CD8-positive, alpha-beta memory T cell (primary cell): ENCODE measurements around the gene CUL3. TPM values are rescaled to one million over a fixed set of nuclear protein-coding genes. Genes with fewer than 3 reads are reported as not detected.

ENCODE experiments used
- CTCF ChIA-PET: fragments of 350-600 bp; sonication (Branson Sonifier 250); formaldehyde crosslinking; loops from one replicate; lab custom pipeline; 2021; ENCODE audit warnings: antibody characterized with exemption; lab: Charles Lee
- POLR2A ChIA-PET: fragments of 350-600 bp; sonication (Branson Sonifier 250); formaldehyde crosslinking; loops from one replicate; lab custom pipeline; 2021; ENCODE audit warnings: antibody characterized with exemption; lab: Charles Lee
- DNase-seq, 5 donors: peaks; one replicate each; pipeline versions ENCODE4 v3.0.0 to v3.0.0-alpha.2; 2020 to 2022; ENCODE audit warnings: mixed read lengths in 1 of 5
- H3K27ac ChIP-seq: one replicate; pipeline ENCODE4 v1.7.0; 2013; ENCODE audit warnings: low read depth, mild to moderate bottlenecking, low read length, moderate library complexity
- H3K27me3 ChIP-seq: 2 replicates; pipeline ENCODE4 v1.7.0; 2013; ENCODE audit warnings: low read length, mild to moderate bottlenecking; ENCODE audit not compliant: insufficient read depth, poor library complexity, severe bottlenecking
- H3K36me3 ChIP-seq: 2 replicates; pipeline ENCODE4 v1.7.0; 2013; ENCODE audit warnings: mild to moderate bottlenecking, low read length, moderate library complexity; ENCODE audit not compliant: insufficient read depth
- H3K4me1 ChIP-seq: 2 replicates; pipeline ENCODE4 v1.7.0; 2013; ENCODE audit warnings: mild to moderate bottlenecking, low read length, moderate library complexity; ENCODE audit not compliant: insufficient read depth
- H3K4me3 ChIP-seq: 2 replicates; pipeline ENCODE4 v1.7.0; 2013; ENCODE audit warnings: mild to moderate bottlenecking, low read length
- H3K9me3 ChIP-seq: 2 replicates; pipeline ENCODE4 v1.7.0; 2013; ENCODE audit warnings: mild to moderate bottlenecking, low read length
- H3K27ac Mint-ChIP-seq, 8 donors: one replicate each; pipeline ENCODE4 v1.8.0; 2020 to 2021; ENCODE audit warnings: mixed read lengths in 8 of 8, mild to moderate bottlenecking in 6 of 8, inconsistent platforms in 3 of 8, moderate library complexity in 3 of 8
- H3K27me3 Mint-ChIP-seq, 2 donors: one replicate each; pipeline ENCODE4 v1.8.0; 2020 to 2021; ENCODE audit warnings: mixed read lengths in 2 of 2, mild to moderate bottlenecking in 1 of 2, moderate library complexity in 1 of 2
- H3K36me3 Mint-ChIP-seq, 3 donors: one replicate each; pipeline ENCODE4 v1.8.0; 2020 to 2021; ENCODE audit warnings: mixed read lengths in 3 of 3, inconsistent platforms in 1 of 3, mild to moderate bottlenecking in 1 of 3
- H3K4me1 Mint-ChIP-seq, 3 donors: one replicate each; pipeline ENCODE4 v1.8.0; 2020 to 2021; ENCODE audit warnings: mixed read lengths in 3 of 3, inconsistent platforms in 1 of 3, mild to moderate bottlenecking in 1 of 3
- H3K4me3 Mint-ChIP-seq, 7 donors: one replicate each; pipeline ENCODE4 v1.8.0; 2020 to 2021; ENCODE audit warnings: mixed read lengths in 7 of 7, mild to moderate bottlenecking in 6 of 7, moderate library complexity in 4 of 7, inconsistent platforms in 2 of 7
- H3K9me3 Mint-ChIP-seq, 5 donors: one replicate each; pipeline ENCODE4 v1.8.0; 2020 to 2022; ENCODE audit warnings: mixed read lengths in 5 of 5, mild to moderate bottlenecking in 3 of 5, moderate library complexity in 2 of 5, inconsistent platforms in 1 of 5
- polyA plus RNA-seq: library from polyadenylated mRNA; unstranded; fragments of 300-500 nt; fragmentation: Illumina TruSeq; gene quantifications from one replicate; pipeline ENCODE4 v1.2.3, GENCODE V29; 2021
- total RNA-seq, 2 experiments: library from RNA; stranded (reverse); gene quantifications; one replicate each; pipeline ENCODE4 v1.2.3, GENCODE V29; 2021

CUL3 gene
- total and polyA plus RNA-seq, 3 experiments from 2014 or later = 58.1 to 104 (median 100) TPM

DNA sequence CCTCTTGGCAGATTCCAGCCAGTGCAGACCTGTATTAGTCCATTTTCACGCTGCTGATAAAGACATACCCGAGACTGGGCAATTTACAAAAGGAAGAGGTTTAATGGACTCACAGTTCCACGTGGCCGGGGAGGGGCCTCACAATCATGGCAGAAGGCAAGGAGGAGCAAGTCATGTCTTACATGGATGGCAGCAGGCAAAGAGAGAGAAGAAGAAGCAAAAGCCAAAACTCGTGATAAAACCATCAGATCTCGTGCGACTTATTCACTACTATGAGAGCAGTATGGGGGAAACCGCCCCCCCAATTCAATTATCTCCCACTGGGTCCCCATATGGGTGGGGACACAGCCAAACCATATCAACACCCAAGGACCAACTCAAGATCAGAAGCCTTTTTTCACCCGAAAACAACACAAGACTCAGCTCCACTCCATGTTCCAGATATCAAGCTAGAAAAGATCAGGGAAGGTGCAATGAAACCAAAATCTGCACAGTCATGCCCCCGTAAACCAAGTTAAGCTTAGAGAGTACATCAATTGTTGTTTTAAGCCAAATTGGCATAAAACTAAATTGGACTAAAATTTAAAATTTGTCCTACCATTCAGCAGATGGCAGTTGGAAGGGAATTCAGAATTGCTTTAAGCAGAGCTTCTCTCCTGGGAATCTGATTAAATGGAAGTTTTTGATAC, 127.6 kb downstream of the CUL3 start:
- Histone ChIP-seq H3K9me3 (no peaks in the 10 kb centered on the region), H3K4me1 (no peaks in the 10 kb centered on the region), H3K27ac (no peak overlapping the region), H3K4me3 (no peak overlapping the region), H3K36me3 (no peaks in the 10 kb centered on the region), H3K27me3 (no peaks in the 10 kb centered on the region)
- no peak for DNase-seq
- Mint-ChIP-seq H3K4me3 (no peak overlapping the region), H3K36me3 (peaks cover 0 to 27% (median 5%) of the 10 kb centered on the region in 3 donors), H3K4me1 (no peaks in the 10 kb centered on the region), H3K27ac (no peak overlapping the region), H3K27me3 (peaks cover 16 to 66% of the 10 kb centered on the region in 2 donors), H3K9me3 (peaks cover 2 to 11% (median 6%) of the 10 kb centered on the region in 5 donors)
- ChIA-PET POLR2A (no interaction called here), CTCF (interaction anchor here (1.3 kb wide), 1 partner anchor 17 kb away, joined by 3 read pairs; no protein-coding TSS in a partner anchor)

- DNase-seq = no peak
- Mint-ChIP-seq H3K27me3 (peaks cover 23 to 52% of the 10 kb centered on the region in 2 donors), H3K36me3 (peaks cover 0 to 21% (median 5%) of the 10 kb centered on the region in 3 donors), H3K4me3 (no peak overlapping the region), H3K9me3 (peaks cover 0 to 7% (median 2%) of the 10 kb centered on the region in 5 donors), H3K4me1 (no peaks in the 10 kb centered on the region), H3K27ac (no peak overlapping the region)
- ChIA-PET CTCF (no interaction called here), POLR2A (interaction anchor here (0.7 kb wide), 1 partner anchor 11 kb away, joined by 9 read pairs; no protein-coding TSS in a partner anchor)
- Histone ChIP-seq H3K4me1 (no peaks in the 10 kb centered on the region), H3K36me3 (no peaks in the 10 kb centered on the region), H3K27ac (no peak overlapping the region), H3K27me3 (no peaks in the 10 kb centered on the region), H3K4me3 (no peak overlapping the region), H3K9me3 (no peaks in the 10 kb centered on the region)
Measured at GRCh38 chr2:224453892-224454291, 131.3 kb downstream of the CUL3 start.

DNA sequence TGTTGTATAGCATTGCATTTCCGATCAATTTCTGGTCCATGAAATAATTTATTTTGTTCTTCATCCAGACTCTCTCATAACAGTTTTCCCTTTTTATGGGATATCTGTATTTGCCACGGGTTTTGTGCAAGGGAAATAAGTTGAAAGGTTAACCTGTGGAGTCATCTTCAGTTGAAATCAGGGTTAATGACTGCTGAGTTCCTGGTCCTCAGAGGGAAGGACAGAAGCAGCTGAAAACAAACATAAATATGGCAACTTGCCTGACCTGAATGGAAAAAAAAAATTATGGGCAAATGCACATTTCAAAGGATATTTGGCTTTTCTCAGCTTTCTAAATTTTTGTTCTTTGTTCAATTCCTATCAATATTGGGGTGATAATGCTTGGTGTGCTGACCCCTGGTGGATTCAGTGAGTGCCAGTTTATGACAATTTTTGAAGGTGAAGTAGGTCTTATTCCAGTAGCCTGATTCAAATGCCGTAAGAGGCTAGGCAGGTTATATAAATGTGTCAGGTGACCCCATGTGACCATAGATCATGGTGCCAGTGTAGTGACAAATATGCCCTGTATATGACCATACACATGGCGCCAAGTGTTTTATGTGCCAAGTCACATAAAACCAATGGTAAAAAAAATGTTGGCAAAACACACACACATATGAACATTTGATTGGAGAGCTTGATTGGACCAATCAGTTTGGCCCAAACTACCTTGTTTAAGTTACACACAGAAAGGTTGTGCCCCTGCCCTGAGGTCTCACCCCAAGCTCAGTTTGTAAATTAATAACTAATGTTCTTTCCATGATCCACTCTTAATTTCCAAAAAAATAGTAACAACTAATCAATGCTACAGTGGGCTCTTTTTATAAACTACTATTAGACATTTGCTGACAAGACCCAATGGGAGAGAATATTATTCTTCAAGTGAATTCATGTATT, 135.7 kb downstream of the CUL3 start:
- H3K27ac ChIP-seq = no peak overlapping the region
- H3K4me3 ChIP-seq = no peak overlapping the region
- POLR2A ChIA-PET = no interaction called here
- DNase-seq = no peak
- Mint-ChIP-seq H3K27me3 (peaks cover 12 to 28% of the 10 kb centered on the region in 2 donors), H3K27ac (no peak overlapping the region), H3K9me3 (no peaks in the 10 kb centered on the region), H3K4me3 (no peak overlapping the region), H3K4me1 (no peaks in the 10 kb centered on the region), H3K36me3 (no peaks in the 10 kb centered on the region)
- no peaks in the 10 kb centered on the region for H3K36me3 ChIP-seq
- no peaks in the 10 kb centered on the region for H3K4me1 ChIP-seq
- H3K9me3 ChIP-seq = no peaks in the 10 kb centered on the region
- CTCF ChIA-PET = interaction anchor here (0.9 kb wide), 2 partner anchors 14 to 136 kb away, joined by 3 read pairs; partner anchors contain the start of gene CUL3
- no peaks in the 10 kb centered on the region for H3K27me3 ChIP-seq

GRCh38 chr2:224448236-224448635, 136.9 kb downstream of the CUL3 start:
- Histone ChIP-seq H3K27me3 (no peaks in the 10 kb centered on the region), H3K36me3 (no peaks in the 10 kb centered on the region), H3K4me1 (no peaks in the 10 kb centered on the region), H3K4me3 (no peak overlapping the region), H3K9me3 (no peaks in the 10 kb centered on the region), H3K27ac (no peak overlapping the region)
- no peaks in the 10 kb centered on the region for H3K9me3 Mint-ChIP-seq
- peaks cover 24 to 33% of the 10 kb centered on the region in 2 donors for H3K27me3 Mint-ChIP-seq
- POLR2A ChIA-PET = interaction anchor here (0.6 kb wide), 1 partner anchor 506 kb away, joined by 4 read pairs; no protein-coding TSS in a partner anchor
- no peaks in the 10 kb centered on the region for H3K36me3 Mint-ChIP-seq
- DNase-seq = no peak
- peaks cover 0 to 7% (median 1%) of the 10 kb centered on the region in 3 donors for H3K4me1 Mint-ChIP-seq
- no peak overlapping the region for H3K27ac Mint-ChIP-seq
- H3K4me3 Mint-ChIP-seq = no peak overlapping the region
- CTCF ChIA-PET = interaction anchor here (0.8 kb wide), 1 partner anchor 1473 kb away, joined by 3 read pairs; no protein-coding TSS in a partner anchor

GRCh38 chr2:224444783-224445182, 140.4 kb downstream of the CUL3 start:
- Mint-ChIP-seq H3K27me3 (peaks cover 31 to 51% of the 10 kb centered on the region in 2 donors), H3K4me1 (peaks cover 9 to 22% (median 15%) of the 10 kb centered on the region in 3 donors), H3K27ac (no peak overlapping the region), H3K36me3 (no peaks in the 10 kb centered on the region), H3K9me3 (no peaks in the 10 kb centered on the region), H3K4me3 (no peak overlapping the region)
- no peak for DNase-seq
- CTCF ChIA-PET = no interaction called here
- Histone ChIP-seq H3K9me3 (no peaks in the 10 kb centered on the region), H3K36me3 (no peaks in the 10 kb centered on the region), H3K4me1 (no peaks in the 10 kb centered on the region), H3K27ac (no peak overlapping the region), H3K4me3 (no peak overlapping the region), H3K27me3 (no peaks in the 10 kb centered on the region)
- POLR2A ChIA-PET = no interaction called here

GRCh38 chr2:224444021-224444420, 141.1 kb downstream of the CUL3 start:
- no peak overlapping the region for H3K4me3 ChIP-seq
- Mint-ChIP-seq H3K4me1 (peaks cover 9 to 22% (median 15%) of the 10 kb centered on the region in 3 donors), H3K4me3 (peak overlapping the region in 1 of 7 donors; percentile 43), H3K27me3 (peaks cover 31 to 46% of the 10 kb centered on the region in 2 donors), H3K36me3 (no peaks in the 10 kb centered on the region), H3K27ac (no peak overlapping the region), H3K9me3 (no peaks in the 10 kb centered on the region)
- no peak for DNase-seq
- ChIA-PET POLR2A (no interaction called here), CTCF (no interaction called here)
- no peaks in the 10 kb centered on the region for H3K36me3 ChIP-seq
- no peaks in the 10 kb centered on the region for H3K9me3 ChIP-seq
- H3K4me1 ChIP-seq = no peaks in the 10 kb centered on the region
- H3K27me3 ChIP-seq = no peaks in the 10 kb centered on the region
- H3K27ac ChIP-seq = no peak overlapping the region

DNA sequence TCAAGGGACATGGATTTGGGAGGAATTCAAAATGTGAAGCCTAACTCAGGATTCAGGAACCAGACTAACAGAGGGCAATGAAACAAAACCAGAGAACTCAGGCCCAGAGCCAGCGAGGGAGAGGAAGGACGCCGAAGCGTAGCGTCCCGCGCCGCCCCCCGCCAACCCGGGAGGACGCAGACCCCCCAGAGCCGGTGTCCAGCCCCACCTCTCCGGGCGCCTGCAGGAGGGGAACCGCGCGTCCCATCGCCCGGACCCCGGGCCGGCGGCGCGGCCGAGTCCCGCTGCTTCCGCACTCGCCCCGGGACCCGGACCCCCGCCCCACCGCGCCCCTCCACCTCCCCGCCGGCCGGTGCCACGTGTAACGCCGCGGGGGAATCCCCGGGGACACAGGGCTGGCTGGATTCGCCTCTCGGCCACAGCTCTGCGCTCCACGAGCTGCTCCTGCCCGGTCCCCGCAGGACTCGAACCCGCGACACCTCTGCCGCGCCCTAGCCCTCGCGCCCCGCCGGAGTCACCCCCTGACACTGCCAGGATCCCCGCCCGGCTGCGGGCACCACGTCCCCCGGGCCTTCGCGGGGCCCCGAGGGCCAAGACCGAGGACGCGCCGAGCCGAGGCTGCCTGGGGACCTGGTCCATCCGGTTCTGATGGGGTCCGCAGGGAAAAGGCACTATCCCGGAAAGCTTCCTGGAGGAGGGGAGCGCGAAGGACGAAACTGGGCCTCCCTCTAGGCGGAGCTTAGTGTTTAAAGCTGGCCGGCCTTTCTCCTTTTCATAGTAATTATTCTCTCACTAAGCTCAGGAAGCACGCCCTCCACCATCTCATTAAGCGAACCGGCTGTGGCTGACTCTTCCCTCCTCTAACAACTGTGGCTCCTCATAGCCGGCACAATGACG, 142.8 kb downstream of the CUL3 start:
- peak overlapping the region in 5 of 7 donors; percentile 59 to 72 (median 66) for H3K4me3 Mint-ChIP-seq
- ChIA-PET CTCF (no interaction called here), POLR2A (interaction anchor here (0.5 kb wide), 1 partner anchor 28 kb away, joined by 3 read pairs; no protein-coding TSS in a partner anchor)
- peaks cover 9 to 22% (median 15%) of the 10 kb centered on the region in 3 donors for H3K4me1 Mint-ChIP-seq
- Histone ChIP-seq H3K9me3 (no peaks in the 10 kb centered on the region), H3K4me3 (no peak overlapping the region), H3K27ac (no peak overlapping the region), H3K27me3 (no peaks in the 10 kb centered on the region), H3K4me1 (no peaks in the 10 kb centered on the region), H3K36me3 (no peaks in the 10 kb centered on the region)
- DNase-seq = no peak
- H3K9me3 Mint-ChIP-seq = no peaks in the 10 kb centered on the region
- H3K27ac Mint-ChIP-seq = no peak overlapping the region
- H3K27me3 Mint-ChIP-seq = peaks cover 38 to 50% of the 10 kb centered on the region in 2 donors
- no peaks in the 10 kb centered on the region for H3K36me3 Mint-ChIP-seq
